GM19328 (cell line): Measurements from ENCODE around the gene TMEM181.

ENCODE experiments used
- ATAC-seq: cut with Tn5 transposase; IDR thresholded peaks from one replicate; pipeline ENCODE4 v1.9.1; 2021; ENCODE audit warnings: mild to moderate bottlenecking, moderate library complexity; ENCODE audit not compliant: unreplicated experiment

TMEM181 gene

GRCh38 chr6:158680481-158680880 is 120.6 kb downstream of the TMEM181 start:
- no peak for ATAC-seq

GRCh38 chr6:158684311-158684710 is 124.4 kb downstream of the TMEM181 start:
- ATAC-seq, result no peak

DNA sequence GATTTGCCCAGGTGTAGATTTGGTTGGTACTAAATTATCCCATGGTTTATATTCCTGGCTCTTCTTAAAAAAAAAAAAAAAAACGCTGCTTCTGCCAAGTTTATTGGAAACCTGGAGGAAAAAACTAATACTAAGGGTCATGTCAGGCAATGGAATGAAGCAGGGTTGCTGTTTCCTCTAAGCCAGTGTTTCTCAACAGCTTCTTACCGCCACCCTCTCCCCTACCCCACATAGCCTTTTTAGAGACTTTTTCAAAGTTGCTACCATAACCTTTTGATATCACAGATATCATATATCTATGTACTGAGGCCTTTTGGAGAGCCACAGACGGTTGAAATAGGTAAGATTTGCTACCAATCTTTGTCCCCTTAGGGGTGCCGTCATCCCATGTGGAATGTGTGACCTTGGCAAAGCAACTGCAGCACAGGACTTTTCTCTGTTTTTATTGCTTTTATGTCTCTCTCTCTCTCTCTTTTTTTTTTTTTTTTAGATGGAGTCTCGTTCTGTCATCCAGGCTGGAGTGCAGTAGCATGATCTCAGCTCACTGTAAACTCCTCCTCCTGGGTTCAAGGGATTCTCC is 124.9 kb downstream of the TMEM181 start:
- no peak for ATAC-seq
